K562 (cell line): ENCODE measurements around the gene ARR3. TPM values are rescaled to one million over a fixed set of nuclear protein-coding genes. Genes with fewer than 3 reads are reported as not detected.

Source experiments
- BRCA1 ChIP-seq, 2 experiments: fragments of 450-650 bp in 1 of 2; sonication (generic) in 1 of 2; formaldehyde crosslinking in 1 of 2; IDR thresholded peaks; 2 replicates each; pipeline versions ENCODE4 v1.5.0 to v1.6.1; 2017 to 2020; ENCODE audit warnings: mild to moderate bottlenecking in 1 of 2, missing genetic modification reagents in 1 of 2
- BRD4 ChIP-seq: fragments of 200-600 bp; sonication (generic); IDR thresholded peaks from 2 replicates; pipeline ENCODE4 v1.6.1; 2017; ENCODE audit warnings: inconsistent platforms
- CUX1 ChIP-seq: fragments of 200-800 bp; sonication (Bioruptor generic); IDR thresholded peaks from 2 replicates; pipeline ENCODE4 v1.6.1; 2016; ENCODE audit warnings: missing genetic modification characterization, missing compliant biosample characterization
- FOXJ2 ChIP-seq: fragments of 200-800 bp; sonication (Bioruptor generic); IDR thresholded peaks from 2 replicates; pipeline ENCODE4 v1.6.1; 2016; ENCODE audit warnings: missing genetic modification characterization, missing compliant biosample characterization
- GABPA ChIP-seq: fragments of 200-800 bp; sonication (Bioruptor generic); conservative IDR thresholded peaks from 2 replicates; pipeline ENCODE4 v1.6.1; 2016; ENCODE audit warnings: low read depth, missing genetic modification characterization, missing compliant biosample characterization
- GATA2 ChIP-seq: sonication (generic); formaldehyde crosslinking; IDR thresholded peaks from 2 replicates; pipeline ENCODE4 v1.4.0; 2020; ENCODE audit warnings: mild to moderate bottlenecking, missing genetic modification reagents
- HOXB6 ChIP-seq: fragments of 250-450 bp; sonication (Bioruptor Pico); IDR thresholded peaks from 2 replicates; pipeline ENCODE4 v1.5.1; 2022; ENCODE audit warnings: mild to moderate bottlenecking, borderline replicate concordance
- KDM1A ChIP-seq, 2 experiments: fragments of 450-650 bp; IDR thresholded peaks; 2 replicates each; pipeline ENCODE4 v1.6.1; 2016; ENCODE audit warnings: mild to moderate bottlenecking in 2 of 2
- L3MBTL2 ChIP-seq: fragments of 450-650 bp; IDR thresholded peaks from 2 replicates; pipeline ENCODE4 v1.6.1; 2016; ENCODE audit warnings: mild to moderate bottlenecking, moderate library complexity
- LARP7 ChIP-seq: fragments of 450-650 bp; IDR thresholded peaks from 2 replicates; pipeline ENCODE4 v1.6.1; 2016
- MECOM ChIP-seq: fragments of 250-450 bp; sonication (Bioruptor Pico); IDR thresholded peaks from 2 replicates; pipeline ENCODE4 v1.8.0; 2022; ENCODE audit warnings: inconsistent platforms
- NCOR1 ChIP-seq: fragments of 450-650 bp; IDR thresholded peaks from 2 replicates; pipeline ENCODE4 v1.6.1; 2016; ENCODE audit warnings: mild to moderate bottlenecking, moderate library complexity
- NEUROD1 ChIP-seq: fragments of 150-350 bp; IDR thresholded peaks from 2 replicates; pipeline ENCODE4 v1.6.1; 2014; ENCODE audit warnings: borderline replicate concordance, low read length, low read depth; ENCODE audit not compliant: partially characterized antibody
- NR4A1 ChIP-seq, 2 experiments: fragments of 250-450 bp in 1 of 2; fragments of 450-650 bp in 1 of 2; sonication (Bioruptor Pico) in 1 of 2; IDR thresholded peaks; 2 replicates each; pipeline versions ENCODE4 v1.4.0 to v1.6.1; 2016 to 2020; ENCODE audit warnings: mild to moderate bottlenecking in 2 of 2, missing compliant biosample characterization in 1 of 2, missing genetic modification characterization in 1 of 2, moderate library complexity in 1 of 2
- RBBP5 ChIP-seq: fragments of 200-600 bp; sonication (generic); IDR thresholded peaks from 2 replicates; pipeline ENCODE4 v1.6.1; 2012; ENCODE audit warnings: borderline replicate concordance, mild to moderate bottlenecking, low read length, control low read depth, inconsistent platforms; ENCODE audit not compliant: insufficient read depth, poor library complexity, severe bottlenecking
- RHOXF2B ChIP-seq: fragments of 250-450 bp; sonication (Bioruptor Pico); conservative IDR thresholded peaks from 2 replicates; pipeline ENCODE4 v1.5.1; 2021
- SNAPC5 ChIP-seq: fragments of 250-450 bp; sonication (Bioruptor Pico); IDR thresholded peaks from 2 replicates; pipeline ENCODE4 v1.8.0; 2021; ENCODE audit warnings: moderate library complexity, mild to moderate bottlenecking, inconsistent platforms
- SOX6 ChIP-seq: fragments of 450-650 bp; IDR thresholded peaks from 2 replicates; pipeline ENCODE4 v1.6.1; 2014; ENCODE audit warnings: mild to moderate bottlenecking
- SRSF3 ChIP-seq: fragments of 200-400 bp; formaldehyde crosslinking; IDR thresholded peaks from 2 replicates; pipeline ENCODE4 v1.6.1; 2016; ENCODE audit warnings: mild to moderate bottlenecking, low read length, moderate library complexity; ENCODE audit not compliant: insufficient read depth
- TBL1XR1 ChIP-seq, 2 experiments: IDR thresholded peaks; 2 replicates each; pipeline ENCODE4 v1.6.1; 2012; ENCODE audit warnings: improper control_type of control experiment in 2 of 2, low read length in 2 of 2, mild to moderate bottlenecking in 1 of 2
- TCF3 ChIP-seq: sonication (generic); formaldehyde crosslinking; IDR thresholded peaks from 2 replicates; pipeline ENCODE4 v1.4.0; 2020; ENCODE audit warnings: mild to moderate bottlenecking, missing genetic modification reagents
- TEAD4 ChIP-seq, 2 experiments: sonication (generic) in 1 of 2; formaldehyde crosslinking in 1 of 2; IDR thresholded peaks; 2 replicates each; pipeline versions ENCODE4 v1.6.1 to v1.8.0; 2012 to 2022; ENCODE audit warnings: borderline replicate concordance in 1 of 2, inconsistent platforms in 1 of 2, low read length in 1 of 2, mild to moderate bottlenecking in 1 of 2, missing genetic modification reagents in 1 of 2
- ZNF134 ChIP-seq: fragments of 250-450 bp; sonication (Bioruptor Pico); conservative IDR thresholded peaks from 2 replicates; pipeline ENCODE4 v1.4.0; 2020
- ZNF445 ChIP-seq: fragments of 250-450 bp; sonication (Bioruptor Pico); IDR thresholded peaks from 2 replicates; pipeline ENCODE4 v1.4.0; 2020; ENCODE audit warnings: low read depth, mild to moderate bottlenecking, moderate library complexity
- polyA plus RNA-seq, 8 experiments: library from polyadenylated mRNA; depleted of rRNA in 4 of 8; stranded (reverse) in 5 of 8; unstranded in 3 of 8; fragments of >200 nt; fragmentation: Nextera tagmentation in 2 of 8; fragmentation: Illumina TruSeq in 1 of 8; extraction: Ambion mirVana in 2 of 8; extraction: Trizol in 1 of 8; gene quantifications; 2 replicates each; pipeline versions ENCODE4 v1.2.1 to v1.2.3, GENCODE V29; 2011 to 2014; ENCODE audit warnings: inconsistent platforms in 1 of 8, missing spikeins in 1 of 8
- total RNA-seq, 7 experiments: library from RNA; depleted of rRNA in 6 of 7; stranded (reverse); fragments of >200 nt in 6 of 7; fragmentation: Illumina TruSeq in 2 of 7; extraction: Trizol in 2 of 7; gene quantifications; 2 replicates each; pipeline versions ENCODE4 v1.2.1 to v1.2.3, GENCODE V29; 2011 to 2021; ENCODE audit warnings: low replicate concordance in 1 of 7

The ARR3 gene
- total and polyA plus RNA-seq, 9 of the 15 experiments (the other 6 are each of a cell fraction or from before 2014, with no cell fraction given) = not detected

- TF ChIP-seq NR4A1 (CRISPR knock-in tag; IDR thresholded peaks at IDR 0.05) (no peak), NR4A1 (tag; IDR thresholded peaks at IDR 0.05) (no peak), SNAPC5 (CRISPR knock-in tag) (no peak), FOXJ2 (tag) (no peak), NCOR1 (peak; percentile 62), L3MBTL2 (0 out of 2 replicates have a peak, but pooled peaks have one; percentile 25), SRSF3 (no peak), TEAD4 (IDR thresholded peaks at IDR 0.05; ENCODE audit: low read length) (peak; percentile 51; the same call in 1 of the 2 replicates), TEAD4 (CRISPR knock-in tag; IDR thresholded peaks at IDR 0.05; ENCODE audit: borderline replicate concordance) (no peak), ZNF134 (CRISPR knock-in tag) (no peak), RHOXF2B (CRISPR knock-in tag) (no peak), BRCA1 (IDR thresholded peaks at IDR 0.05) (no peak), BRCA1 (CRISPR knock-in tag; IDR thresholded peaks at IDR 0.05) (no peak), NEUROD1 (no peak), TBL1XR1 (IDR thresholded peaks at IDR 0.05; ENCODE audit: low read length in 2 of 2) (no peak), SOX6 (peak; percentile 60; the same call in 1 of the 2 replicates), KDM1A (IDR thresholded peaks at IDR 0.05) (peak; percentile 61 to 64), CUX1 (no peak), GATA2 (CRISPR knock-in tag) (peak; percentile 65), RBBP5 (no peak), BRD4 (no peak), ZNF445 (CRISPR knock-in tag) (no peak), HOXB6 (CRISPR knock-in tag) (no peak), GABPA (tag) (no peak), TCF3 (peak; percentile 76), LARP7 (no peak), MECOM (CRISPR knock-in tag) (peak; percentile 50; the same call in 1 of the 2 replicates)
Observed at GRCh38 chrX:70219938-70220764, 48.0 kb upstream of the ARR3 start (continued).
